GM18508 (cell line): ENCODE measurements around the gene STAM.
A peak's percentile ranks its signal among the peaks of the same experiment; 100 is the strongest.

Experiments
- ATAC-seq: cut with Tn5 transposase; IDR thresholded peaks from one replicate; pipeline ENCODE4 v1.9.1; 2021; ENCODE audit warnings: moderate number of reproducible peaks; ENCODE audit not compliant: insufficient read depth, unreplicated experiment

The STAM gene

GRCh38 chr10:17756557-17757217, 112.7 kb downstream of the STAM start:
- ATAC-seq: peak; percentile 83

GRCh38 chr10:17758200-17758599, 114.2 kb downstream of the STAM start:
- no peak for ATAC-seq

DNA sequence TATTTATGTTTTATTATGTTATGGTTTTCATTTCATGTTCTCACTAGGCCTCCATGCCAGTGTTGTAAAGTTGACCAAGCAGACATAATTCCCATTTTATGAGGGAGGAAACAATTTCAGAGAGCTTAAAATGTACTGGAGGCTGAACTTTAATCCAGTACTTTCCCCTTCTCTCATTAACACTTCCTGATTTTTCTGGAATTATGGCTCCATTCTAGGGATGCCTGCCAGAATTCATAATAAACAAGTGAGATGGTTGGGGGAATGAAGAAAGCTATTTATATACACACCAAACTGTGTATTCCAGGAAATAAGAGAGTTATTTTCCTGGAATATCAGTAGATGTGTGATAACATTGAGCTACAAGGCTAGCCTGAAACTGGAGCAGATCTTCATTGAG, 114.9 kb downstream of the STAM start:
- ATAC-seq: no peak

GRCh38 chr10:17764142-17764541, 120.2 kb downstream of the STAM start:
- no peak for ATAC-seq

DNA sequence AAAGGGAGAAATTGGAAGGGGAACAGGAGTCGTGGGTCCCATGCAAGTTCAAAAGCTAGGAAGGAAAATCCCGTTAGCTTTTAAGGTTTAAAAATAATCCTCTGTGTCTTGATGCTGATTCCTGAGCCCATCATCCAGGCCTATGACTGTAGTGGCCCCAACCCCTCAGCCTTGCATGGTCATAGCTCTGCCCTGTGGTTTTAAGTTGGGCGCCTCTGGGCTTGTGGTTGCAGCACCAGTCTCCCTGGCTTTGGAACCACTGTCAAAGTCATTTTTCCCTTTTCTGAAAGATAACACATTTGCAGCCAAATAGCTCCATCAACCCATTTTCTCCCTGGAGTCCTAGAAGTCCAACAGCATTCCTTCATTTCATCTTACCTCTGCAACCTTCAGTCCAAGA, 121.7 kb downstream of the STAM start:
- ATAC-seq: no peak
